ENCODE measurements around the gene EFNA4. TPM values are rescaled to one million over a fixed set of nuclear protein-coding genes. Genes with fewer than 3 reads are reported as not detected.

Gene EFNA4
- polyA plus RNA-seq, 2 of the 4 experiments (the other 2 are of a cell fraction): 3.1 to 8.7 TPM

DNA sequence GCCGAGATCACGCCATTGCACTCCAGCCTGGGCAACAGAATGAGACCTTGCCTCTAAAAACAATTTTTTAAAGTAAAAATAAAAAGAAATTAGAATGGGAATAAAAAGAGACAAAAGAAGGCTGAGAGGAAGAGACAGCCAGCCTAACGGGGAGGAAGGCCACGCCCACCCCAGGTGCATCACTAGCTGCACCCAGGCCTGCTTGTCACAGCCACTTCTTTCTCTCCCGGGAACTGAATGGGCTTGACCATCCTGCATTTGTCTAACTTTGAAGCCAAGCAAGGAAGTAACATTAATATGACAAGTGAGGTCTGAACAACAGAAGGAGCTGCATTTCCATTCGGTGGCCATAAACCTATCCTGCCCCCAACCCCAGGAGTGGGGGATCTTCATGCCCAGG is 43.3 kb downstream of the EFNA4 start (continued):
- TF ChIP-seq MAFK (IDR thresholded peaks at IDR 0.05; ENCODE audit: partially characterized antibody) (no peak), EHMT2 (IDR thresholded peaks at IDR 0.05; ENCODE audit: low read depth) (no peak), ZFP36 (IDR thresholded peaks at IDR 0.05; ENCODE audit: borderline replicate concordance, partially characterized antibody) (no peak), TP53 (CRISPR knock-in tag; IDR thresholded peaks at IDR 0.05) (no peak)

DNA sequence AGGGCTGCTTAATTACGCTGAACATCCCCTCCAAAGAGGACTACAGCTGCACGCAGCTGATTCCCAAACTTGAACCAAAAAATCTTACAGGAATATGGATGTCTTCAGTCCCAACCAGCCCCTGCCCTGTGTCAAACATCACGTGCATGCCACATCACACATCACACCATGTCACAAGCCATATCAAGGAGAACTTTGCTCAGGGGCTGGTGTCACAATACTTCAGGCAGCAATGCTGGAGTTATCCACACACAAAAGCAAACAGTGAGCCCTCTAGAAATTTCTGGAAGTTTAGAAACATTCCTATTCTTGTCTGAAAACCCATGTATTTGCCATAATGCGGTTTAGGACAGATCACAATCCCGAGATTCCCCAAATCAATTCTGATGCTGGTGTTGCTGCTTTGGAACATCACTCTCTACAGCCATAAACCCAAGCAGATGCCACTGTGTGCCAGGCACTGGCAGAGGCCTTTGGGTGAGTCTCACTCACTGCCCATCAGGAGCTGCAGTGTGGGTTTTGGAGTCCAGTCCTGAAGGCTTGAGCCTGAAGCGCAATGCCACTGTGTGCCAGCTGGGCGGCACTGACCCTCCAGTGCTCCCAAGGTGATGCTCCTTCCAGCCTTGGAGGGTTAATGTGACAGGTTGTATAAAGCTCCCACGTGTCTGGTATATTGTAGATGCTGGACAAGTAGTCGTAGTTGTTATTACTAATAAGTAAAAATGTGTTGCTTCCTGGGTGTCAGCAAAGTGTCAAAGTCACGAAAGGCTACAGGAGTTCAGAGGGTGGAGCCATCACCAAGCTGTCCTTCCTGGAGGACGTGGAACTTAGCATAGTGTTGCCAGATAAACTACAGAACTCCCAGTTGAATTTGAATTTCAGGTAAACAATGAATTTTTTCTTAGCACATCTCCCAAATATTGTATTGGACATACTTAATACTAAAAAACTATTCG is 44.0 kb downstream of the EFNA4 start:
- POLR2A ChIA-PET: interaction anchor here (1.0 to 1.6 kb wide), 2 partner anchors 21 to 29 kb away, joined by 3 to 4 read pairs; no protein-coding TSS in a partner anchor
- CTCF ChIA-PET: interaction anchor here (0.6 to 9.2 kb wide), 13 partner anchors 9 to 87 kb away, joined by 3 to 67 read pairs (median 3); partner anchors contain the start of gene EFNA1
- 66% methylated on average over 10 of the region's 12 CpGs for WGBS (ENCODE audit: missing lambda C conversion rate)
- DNase-seq (ENCODE audit: low read depth in 1 of 2, low spot score in 1 of 2) (no peak), FAIRE-seq (no peak), ATAC-seq (peak; percentile 61 to 69; a peak in 4 of 6 replicates)
- no peak overlapping the region for H3K27ac ChIP-seq
- TF ChIP-seq ZNF302 (CRISPR knock-in tag; IDR thresholded peaks at IDR 0.05) (no peak), HEYL (CRISPR knock-in tag; IDR thresholded peaks at IDR 0.05) (no peak), RCOR1 (IDR thresholded peaks at IDR 0.05; ENCODE audit: low read depth, low read length) (no peak), CBX8 (IDR thresholded peaks at IDR 0.05) (no peak), SMC3 (IDR thresholded peaks at IDR 0.05) (no peak), ZFP36 (IDR thresholded peaks at IDR 0.05; ENCODE audit: borderline replicate concordance, partially characterized antibody) (no peak), KDM1A (IDR thresholded peaks at IDR 0.05; ENCODE audit: low read depth) (no peak), NR3C1 (IDR thresholded peaks at IDR 0.05) (no peak), HOXB5 (CRISPR knock-in tag; IDR thresholded peaks at IDR 0.05) (no peak), PHF8 (IDR thresholded peaks at IDR 0.05; ENCODE audit: borderline replicate concordance, low read depth) (no peak), ESRRA (IDR thresholded peaks at IDR 0.05; ENCODE audit: borderline replicate concordance, low read length) (no peak), JUNB (IDR thresholded peaks at IDR 0.05) (no peak), KDM5A (IDR thresholded peaks at IDR 0.05) (no peak)
- TF ChIP-seq, protein P1, sequence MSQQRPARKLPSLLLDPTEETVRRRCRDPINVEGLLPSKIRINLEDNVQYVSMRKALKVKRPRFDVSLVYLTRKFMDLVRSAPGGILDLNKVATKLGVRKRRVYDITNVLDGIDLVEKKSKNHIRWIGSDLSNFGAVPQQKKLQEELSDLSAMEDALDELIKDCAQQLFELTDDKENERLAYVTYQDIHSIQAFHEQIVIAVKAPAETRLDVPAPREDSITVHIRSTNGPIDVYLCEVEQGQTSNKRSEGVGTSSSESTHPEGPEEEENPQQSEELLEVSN (IDR thresholded peaks at IDR 0.05; ENCODE audit: borderline replicate concordance, low read depth): no peak
- TF ChIP-seq, protein P2, sequence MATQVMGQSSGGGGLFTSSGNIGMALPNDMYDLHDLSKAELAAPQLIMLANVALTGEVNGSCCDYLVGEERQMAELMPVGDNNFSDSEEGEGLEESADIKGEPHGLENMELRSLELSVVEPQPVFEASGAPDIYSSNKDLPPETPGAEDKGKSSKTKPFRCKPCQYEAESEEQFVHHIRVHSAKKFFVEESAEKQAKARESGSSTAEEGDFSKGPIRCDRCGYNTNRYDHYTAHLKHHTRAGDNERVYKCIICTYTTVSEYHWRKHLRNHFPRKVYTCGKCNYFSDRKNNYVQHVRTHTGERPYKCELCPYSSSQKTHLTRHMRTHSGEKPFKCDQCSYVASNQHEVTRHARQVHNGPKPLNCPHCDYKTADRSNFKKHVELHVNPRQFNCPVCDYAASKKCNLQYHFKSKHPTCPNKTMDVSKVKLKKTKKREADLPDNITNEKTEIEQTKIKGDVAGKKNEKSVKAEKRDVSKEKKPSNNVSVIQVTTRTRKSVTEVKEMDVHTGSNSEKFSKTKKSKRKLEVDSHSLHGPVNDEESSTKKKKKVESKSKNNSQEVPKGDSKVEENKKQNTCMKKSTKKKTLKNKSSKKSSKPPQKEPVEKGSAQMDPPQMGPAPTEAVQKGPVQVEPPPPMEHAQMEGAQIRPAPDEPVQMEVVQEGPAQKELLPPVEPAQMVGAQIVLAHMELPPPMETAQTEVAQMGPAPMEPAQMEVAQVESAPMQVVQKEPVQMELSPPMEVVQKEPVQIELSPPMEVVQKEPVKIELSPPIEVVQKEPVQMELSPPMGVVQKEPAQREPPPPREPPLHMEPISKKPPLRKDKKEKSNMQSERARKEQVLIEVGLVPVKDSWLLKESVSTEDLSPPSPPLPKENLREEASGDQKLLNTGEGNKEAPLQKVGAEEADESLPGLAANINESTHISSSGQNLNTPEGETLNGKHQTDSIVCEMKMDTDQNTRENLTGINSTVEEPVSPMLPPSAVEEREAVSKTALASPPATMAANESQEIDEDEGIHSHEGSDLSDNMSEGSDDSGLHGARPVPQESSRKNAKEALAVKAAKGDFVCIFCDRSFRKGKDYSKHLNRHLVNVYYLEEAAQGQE (IDR thresholded peaks at IDR 0.05): no peak
- TF ChIP-seq, protein P3, sequence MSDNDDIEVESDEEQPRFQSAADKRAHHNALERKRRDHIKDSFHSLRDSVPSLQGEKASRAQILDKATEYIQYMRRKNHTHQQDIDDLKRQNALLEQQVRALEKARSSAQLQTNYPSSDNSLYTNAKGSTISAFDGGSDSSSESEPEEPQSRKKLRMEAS (IDR thresholded peaks at IDR 0.05): no peak
- H3K4me2 ChIP-seq: no peak overlapping the region
- H3K4me3 ChIP-seq: no peak overlapping the region
- H3K4me1 ChIP-seq: no peaks in the 10 kb centered on the region
- H3K9me3 ChIP-seq: no peaks in the 10 kb centered on the region

DNA sequence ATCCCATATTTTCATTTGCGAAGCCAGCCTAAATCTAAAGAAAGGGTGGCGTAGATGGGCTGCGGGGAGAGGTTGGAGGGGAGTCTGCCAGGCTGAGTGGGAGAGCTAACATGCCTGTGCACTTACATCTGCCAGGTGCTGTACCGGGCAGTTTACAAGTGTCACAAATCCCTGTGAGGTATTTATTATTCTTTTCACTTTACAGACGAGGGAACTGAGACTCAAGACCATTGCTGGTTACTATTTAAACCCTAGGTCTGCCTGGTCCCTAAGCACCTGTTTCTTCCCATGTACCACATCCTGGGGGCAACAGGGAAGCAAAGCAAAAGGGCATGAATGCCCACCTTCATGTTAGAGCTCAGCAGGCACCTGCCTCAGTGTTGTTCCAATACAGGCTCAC is 44.8 kb downstream of the EFNA4 start:
- POLR2A ChIA-PET: interaction anchor here (1.0 to 1.6 kb wide), 2 partner anchors 20 to 28 kb away, joined by 3 to 4 read pairs; no protein-coding TSS in a partner anchor
- CTCF ChIA-PET: interaction anchor here (1.1 to 9.2 kb wide), 10 partner anchors 10 to 86 kb away, joined by 3 to 67 read pairs (median 4); partner anchors contain the start of gene EFNA1
- TF ChIP-seq TP53 (CRISPR knock-in tag; IDR thresholded peaks at IDR 0.05) (no peak), KDM1A (IDR thresholded peaks at IDR 0.05; ENCODE audit: low read depth) (no peak), ZFP36 (IDR thresholded peaks at IDR 0.05; ENCODE audit: borderline replicate concordance, partially characterized antibody) (no peak), HOXA7 (CRISPR knock-in tag; IDR thresholded peaks at IDR 0.05) (no peak), NFE2L2 (conservative IDR thresholded peaks at IDR 0.05; ENCODE audit: low read length) (no peak), RARB (CRISPR knock-in tag; IDR thresholded peaks at IDR 0.05) (no peak), GATA3 (IDR thresholded peaks at IDR 0.05; ENCODE audit: borderline replicate concordance) (no peak), BHLHE40 (IDR thresholded peaks at IDR 0.05; ENCODE audit: low read depth, low read length) (no peak), EHMT2 (IDR thresholded peaks at IDR 0.05; ENCODE audit: low read depth) (no peak), NPAS2 (CRISPR knock-in tag; IDR thresholded peaks at IDR 0.05; ENCODE audit: borderline replicate concordance) (no peak), HOXB5 (CRISPR knock-in tag; IDR thresholded peaks at IDR 0.05) (no peak)
- Histone ChIP-seq H3K4me3 (no peak overlapping the region), H3K4me2 (no peak overlapping the region), H3K9me3 (no peaks in the 10 kb centered on the region), H3K4me1 (no peaks in the 10 kb centered on the region), H3K27ac (no peak overlapping the region)
- no peak for DNase-seq (ENCODE audit: low read depth in 1 of 2, low spot score in 1 of 2)
- ATAC-seq: no peak
- 81% methylated on average over 5 of the region's 5 CpGs for WGBS (ENCODE audit: missing lambda C conversion rate)
- no peak for FAIRE-seq

All from A549 (cell line).